Hematopoietic multipotent progenitor cell treated with erythropoietin and hydrocortisone succinate and interleukin-3 and kit ligand, for 8 days (in vitro differentiated cells): ENCODE results near the gene SPDYE18.
"Not testable (repeated sequence)": the region's sequence is repeated elsewhere in the genome, so short reads cannot be mapped to it uniquely, and the experiment has no call there.

Source experiments
- DNase-seq: peaks from one replicate; pipeline ENCODE4 v3.0.0-alpha.2; 2015

SPDYE18 gene

DNA sequence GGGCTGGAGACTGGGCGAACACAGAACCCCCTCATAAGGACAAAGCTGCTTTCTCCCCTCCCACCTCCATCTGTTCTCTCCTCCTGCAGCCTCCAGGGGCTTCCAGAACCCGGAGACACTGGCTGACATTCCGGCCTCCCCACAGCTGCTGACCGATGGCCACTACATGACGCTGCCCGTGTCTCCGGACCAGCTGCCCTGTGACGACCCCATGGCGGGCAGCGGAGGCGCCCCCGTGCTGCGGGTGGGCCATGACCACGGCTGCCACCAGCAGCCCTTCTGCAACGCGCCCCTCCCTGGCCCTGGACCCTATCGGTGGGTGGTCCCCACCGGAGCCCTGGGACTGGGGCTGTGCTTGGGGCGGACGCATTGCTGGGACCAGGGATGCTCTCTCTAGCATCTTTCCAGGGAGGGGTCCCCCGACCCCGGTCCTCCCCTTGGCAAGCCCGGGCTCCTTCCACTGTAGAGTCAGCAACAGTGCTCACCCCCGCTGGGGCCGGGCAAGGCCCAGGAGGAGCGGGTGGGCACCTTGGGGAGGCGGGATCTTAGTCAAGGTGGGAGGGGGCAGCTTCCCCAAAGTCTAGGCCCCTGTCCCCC lies 56.8 kb downstream of the SPDYE18 start:
- DNase-seq: not testable (repeated sequence)

DNA sequence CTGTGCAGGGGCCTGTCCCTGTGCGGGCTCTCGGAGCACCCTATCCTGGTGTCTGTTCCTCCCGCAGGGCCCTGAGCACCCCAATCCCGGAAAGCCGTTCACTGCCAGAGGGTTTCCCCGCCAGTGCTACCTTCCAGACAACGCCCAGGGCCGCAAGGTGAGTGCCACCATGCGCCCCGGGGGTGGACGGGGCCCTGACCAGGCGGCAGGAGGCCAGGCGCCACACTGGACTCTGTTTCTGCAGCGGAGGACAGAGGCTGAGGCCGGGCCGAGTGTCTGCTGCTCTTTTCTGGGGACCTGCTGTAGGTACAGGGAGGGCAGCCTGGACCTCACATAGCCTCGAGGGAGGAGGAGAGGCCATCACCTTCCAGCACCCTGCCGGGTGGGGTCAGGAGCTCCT lies 58.2 kb downstream of the SPDYE18 start:
- not testable (repeated sequence) for DNase-seq

GRCh38 chr7:77003241-77003640 lies 59.1 kb downstream of the SPDYE18 start:
- DNase-seq: not testable (repeated sequence)

GRCh38 chr7:77002678-77003233 lies 59.6 kb downstream of the SPDYE18 start:
- DNase-seq: not testable (repeated sequence)

DNA sequence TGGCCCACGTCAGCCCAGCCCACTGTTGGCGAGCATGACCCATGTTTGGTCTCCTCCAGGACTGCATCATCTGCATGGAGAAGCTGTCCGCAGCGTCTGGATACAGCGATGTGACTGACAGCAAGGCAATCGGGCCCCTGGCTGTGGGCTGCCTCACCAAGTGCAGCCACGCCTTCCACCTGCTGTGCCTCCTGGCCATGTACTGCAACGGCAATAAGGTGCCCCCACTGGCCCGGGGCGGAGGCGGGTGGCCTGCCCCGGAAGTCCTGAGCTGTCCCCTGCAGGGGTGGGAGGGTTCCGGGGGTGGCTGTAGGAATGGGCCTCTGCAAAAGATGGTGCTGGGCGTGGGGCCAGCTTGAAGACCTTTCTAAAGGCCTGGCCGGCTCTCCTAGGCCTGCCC lies 60.3 kb downstream of the SPDYE18 start:
- not testable (repeated sequence) for DNase-seq
